HepG2 (cell line): ENCODE results near the gene ZNF132. TPM values are rescaled to one million over a fixed set of nuclear protein-coding genes. Genes with fewer than 3 reads are reported as not detected.

Experiments
- CBFB ChIP-seq: sonication (generic); formaldehyde crosslinking; IDR thresholded peaks from 2 replicates; pipeline ENCODE4 v1.4.0; 2020; ENCODE audit warnings: missing genetic modification reagents
- DMAP1 ChIP-seq: IDR thresholded peaks from 2 replicates; pipeline ENCODE4 v1.6.1; 2016
- HDAC2 ChIP-seq: sonication (generic); formaldehyde crosslinking; IDR thresholded peaks from 2 replicates; pipeline ENCODE4 v1.4.0; 2020; ENCODE audit warnings: missing genetic modification reagents
- HMG20A ChIP-seq: IDR thresholded peaks from 2 replicates; pipeline ENCODE4 v1.6.1; 2016; ENCODE audit warnings: borderline replicate concordance
- IKZF4 ChIP-seq: sonication (generic); formaldehyde crosslinking; IDR thresholded peaks from 2 replicates; pipeline ENCODE4 v1.5.1; 2020; ENCODE audit warnings: borderline replicate concordance, mild to moderate bottlenecking, low read depth, missing genetic modification reagents; ENCODE audit errors: not compliant biosample characterization
- IRX3 ChIP-seq: sonication (generic); formaldehyde crosslinking; IDR thresholded peaks from 2 replicates; pipeline ENCODE4 v1.8.1; 2023; ENCODE audit warnings: mild to moderate bottlenecking, low read depth, missing genetic modification reagents, borderline replicate concordance
- KLF11 ChIP-seq: IDR thresholded peaks from 2 replicates; pipeline ENCODE4 v1.6.1; 2016; ENCODE audit warnings: missing compliant biosample characterization
- KLF16 ChIP-seq, 2 experiments: sonication (generic) in 1 of 2; formaldehyde crosslinking in 1 of 2; IDR thresholded peaks; 2 replicates each; pipeline versions ENCODE4 v1.6.1 to v1.8.0; 2016 to 2023; ENCODE audit warnings: missing genetic modification reagents in 2 of 2, missing compliant biosample characterization in 1 of 2
- NFIC ChIP-seq: IDR thresholded peaks from 2 replicates; pipeline ENCODE4 v1.6.1; 2012; ENCODE audit warnings: mild to moderate bottlenecking, low read length, inconsistent platforms
- PAWR ChIP-seq: sonication (generic); formaldehyde crosslinking; IDR thresholded peaks from 2 replicates; pipeline ENCODE4 v1.4.0; 2020; ENCODE audit warnings: missing genetic modification reagents, mild to moderate bottlenecking, borderline replicate concordance
- PRPF4 ChIP-seq: fragments of 200-400 bp; formaldehyde crosslinking; IDR thresholded peaks from 2 replicates; pipeline ENCODE4 v1.6.1; 2016; ENCODE audit warnings: low read length, low read depth; ENCODE audit not compliant: poor library complexity, severe bottlenecking
- RXRB ChIP-seq: IDR thresholded peaks from 2 replicates; pipeline ENCODE4 v1.6.1; 2016; ENCODE audit warnings: borderline replicate concordance, missing genetic modification reagents, missing compliant biosample characterization
- SATB2 ChIP-seq: sonication (generic); formaldehyde crosslinking; IDR thresholded peaks from 2 replicates; pipeline ENCODE4 v1.5.0; 2020; ENCODE audit warnings: missing genetic modification reagents
- YEATS4 ChIP-seq: sonication (generic); formaldehyde crosslinking; IDR thresholded peaks from 2 replicates; pipeline ENCODE4 v1.4.0; 2020; ENCODE audit warnings: missing genetic modification reagents, borderline replicate concordance
- ZBTB8A ChIP-seq: sonication (generic); formaldehyde crosslinking; IDR thresholded peaks from 2 replicates; pipeline ENCODE4 v1.4.0; 2020; ENCODE audit warnings: mild to moderate bottlenecking, low read depth, missing genetic modification reagents, borderline replicate concordance
- ZFX ChIP-seq: sonication (generic); formaldehyde crosslinking; IDR thresholded peaks from 2 replicates; pipeline ENCODE4 v1.4.0; 2020; ENCODE audit warnings: mild to moderate bottlenecking, low read depth, missing genetic modification reagents, moderate library complexity
- ZNF121 ChIP-seq: sonication (generic); formaldehyde crosslinking; IDR thresholded peaks from 2 replicates; pipeline ENCODE4 v1.5.0; 2020; ENCODE audit warnings: mild to moderate bottlenecking, missing genetic modification reagents
- ZNF331 ChIP-seq: sonication (generic); formaldehyde crosslinking; IDR thresholded peaks from 2 replicates; pipeline ENCODE4 v1.4.0; 2020; ENCODE audit warnings: missing genetic modification reagents
- ZNF34 ChIP-seq: sonication (generic); formaldehyde crosslinking; IDR thresholded peaks from 2 replicates; pipeline ENCODE4 v1.4.0; 2020; ENCODE audit warnings: mild to moderate bottlenecking, missing genetic modification reagents, borderline replicate concordance
- ZNF772 ChIP-seq: sonication (generic); formaldehyde crosslinking; IDR thresholded peaks from 2 replicates; pipeline ENCODE4 v1.5.0; 2020; ENCODE audit warnings: mild to moderate bottlenecking, missing genetic modification reagents
- ZNF878 ChIP-seq: sonication (generic); formaldehyde crosslinking; IDR thresholded peaks from 2 replicates; pipeline ENCODE4 v1.8.1; 2023; ENCODE audit warnings: mild to moderate bottlenecking, missing genetic modification reagents, moderate library complexity
- ZSCAN31 ChIP-seq: sonication (generic); formaldehyde crosslinking; IDR thresholded peaks from 2 replicates; pipeline ENCODE4 v1.5.0; 2020; ENCODE audit warnings: low read depth, mild to moderate bottlenecking, missing genetic modification reagents
- polyA plus RNA-seq, 8 experiments: library from polyadenylated mRNA; depleted of rRNA in 3 of 8; stranded (reverse) in 7 of 8; unstranded in 1 of 8; fragments of >200 nt; fragmentation: Illumina TruSeq in 4 of 8; extraction: Trizol in 4 of 8; gene quantifications; 2 replicates each; pipeline versions ENCODE4 v1.2.1 to v1.2.3, GENCODE V29; 2011 to 2016; ENCODE audit warnings: low read depth in 4 of 8, missing spikeins in 1 of 8, mixed read lengths in 1 of 8; ENCODE audit not compliant: insufficient read depth in 1 of 8
- total RNA-seq, 5 experiments: library from RNA; depleted of rRNA; stranded (reverse); fragments of >200 nt; fragmentation: Illumina TruSeq; extraction: Trizol; gene quantifications; 2 replicates each; pipeline ENCODE4 v1.2.3, GENCODE V29; 2016; ENCODE audit warnings: low read depth in 1 of 5
- TF ChIP-seq, protein P1 (sequence below): fragments of 450-650 bp; IDR thresholded peaks from 2 replicates; pipeline ENCODE4 v1.6.1; 2017; ENCODE audit warnings: mild to moderate bottlenecking
- TF ChIP-seq, protein P2 (sequence below): sonication (generic); formaldehyde crosslinking; IDR thresholded peaks from 2 replicates; pipeline ENCODE4 v1.8.0; 2022; ENCODE audit warnings: missing genetic modification reagents, mild to moderate bottlenecking, borderline replicate concordance
- TF ChIP-seq, protein P3 (sequence below): sonication (generic); formaldehyde crosslinking; IDR thresholded peaks from 2 replicates; pipeline ENCODE4 v1.8.1; 2023; ENCODE audit warnings: mild to moderate bottlenecking, moderate library complexity, missing genetic modification reagents

Gene ZNF132
- total and polyA plus RNA-seq, 2 of the 13 experiments (the other 11 are each of a cell fraction or from before 2014, with no cell fraction given): not detected

DNA sequence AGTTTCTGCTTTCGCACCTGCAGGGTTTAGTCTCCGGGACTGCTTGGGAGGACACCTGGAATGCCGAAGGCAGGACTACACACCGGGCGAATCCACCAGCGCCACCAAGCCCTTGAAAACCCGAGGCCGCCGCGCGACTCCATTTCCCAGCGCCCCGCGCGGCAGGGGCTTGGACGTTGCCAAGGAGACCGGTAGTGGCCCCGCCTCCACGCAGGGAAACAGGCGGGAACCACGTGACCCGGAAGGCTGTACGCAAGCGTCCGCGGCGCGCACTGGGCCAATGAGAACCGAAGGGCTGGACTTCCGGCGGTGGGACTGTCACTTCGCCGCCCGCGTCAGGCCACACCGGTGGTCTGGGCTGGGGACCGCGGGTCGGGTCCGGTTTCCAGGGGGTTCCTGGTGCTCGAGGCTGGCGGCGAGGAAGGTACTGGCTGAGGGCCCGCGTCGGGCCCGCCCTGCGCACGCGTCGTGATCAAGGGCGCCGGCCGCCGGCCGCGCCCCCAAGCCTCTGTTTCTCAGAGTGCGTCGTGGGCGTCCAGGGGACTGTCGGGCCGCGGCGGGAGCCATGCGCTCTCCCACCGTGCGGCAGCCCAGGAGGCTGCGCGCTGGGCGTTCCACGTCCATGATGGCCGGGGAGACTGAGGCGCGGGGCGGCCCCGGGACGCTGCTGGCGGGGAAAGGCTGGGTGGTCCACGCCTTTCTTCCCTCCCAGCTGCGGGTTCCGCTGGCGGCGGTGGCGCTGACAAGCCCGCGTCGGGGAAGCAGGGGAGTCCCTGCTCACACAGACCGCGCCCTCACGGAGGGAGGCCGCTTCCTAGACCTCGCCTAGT, 27.0 kb upstream of the ZNF132 start, which contains the start of gene ZNF324 (continued):
- TF ChIP-seq NFIC (no peak), KLF11 (no peak), RXRB (CRISPR knock-in tag) (no peak), ZNF34 (CRISPR knock-in tag) (no peak), ZBTB8A (CRISPR knock-in tag) (no peak), DMAP1 (CRISPR knock-in tag) (no peak), KLF16 (CRISPR knock-in tag; IDR thresholded peaks at IDR 0.05) (no peak; a peak in 1 of 4 replicates), ZNF772 (CRISPR knock-in tag) (peak; percentile 82; the same call in 1 of the 2 replicates), SATB2 (CRISPR knock-in tag) (no peak), HMG20A (CRISPR knock-in tag) (no peak), PAWR (CRISPR knock-in tag) (no peak), ZFX (CRISPR knock-in tag) (peak; percentile 77), YEATS4 (CRISPR knock-in tag) (peak; percentile 71), PRPF4 (no peak), ZNF331 (CRISPR knock-in tag) (no peak), CBFB (CRISPR knock-in tag) (no peak), HDAC2 (CRISPR knock-in tag) (no peak), ZSCAN31 (CRISPR knock-in tag) (no peak), IRX3 (no peak), ZNF878 (CRISPR knock-in tag) (no peak), IKZF4 (CRISPR knock-in tag) (no peak), ZNF121 (no peak)
- TF ChIP-seq, protein P1, sequence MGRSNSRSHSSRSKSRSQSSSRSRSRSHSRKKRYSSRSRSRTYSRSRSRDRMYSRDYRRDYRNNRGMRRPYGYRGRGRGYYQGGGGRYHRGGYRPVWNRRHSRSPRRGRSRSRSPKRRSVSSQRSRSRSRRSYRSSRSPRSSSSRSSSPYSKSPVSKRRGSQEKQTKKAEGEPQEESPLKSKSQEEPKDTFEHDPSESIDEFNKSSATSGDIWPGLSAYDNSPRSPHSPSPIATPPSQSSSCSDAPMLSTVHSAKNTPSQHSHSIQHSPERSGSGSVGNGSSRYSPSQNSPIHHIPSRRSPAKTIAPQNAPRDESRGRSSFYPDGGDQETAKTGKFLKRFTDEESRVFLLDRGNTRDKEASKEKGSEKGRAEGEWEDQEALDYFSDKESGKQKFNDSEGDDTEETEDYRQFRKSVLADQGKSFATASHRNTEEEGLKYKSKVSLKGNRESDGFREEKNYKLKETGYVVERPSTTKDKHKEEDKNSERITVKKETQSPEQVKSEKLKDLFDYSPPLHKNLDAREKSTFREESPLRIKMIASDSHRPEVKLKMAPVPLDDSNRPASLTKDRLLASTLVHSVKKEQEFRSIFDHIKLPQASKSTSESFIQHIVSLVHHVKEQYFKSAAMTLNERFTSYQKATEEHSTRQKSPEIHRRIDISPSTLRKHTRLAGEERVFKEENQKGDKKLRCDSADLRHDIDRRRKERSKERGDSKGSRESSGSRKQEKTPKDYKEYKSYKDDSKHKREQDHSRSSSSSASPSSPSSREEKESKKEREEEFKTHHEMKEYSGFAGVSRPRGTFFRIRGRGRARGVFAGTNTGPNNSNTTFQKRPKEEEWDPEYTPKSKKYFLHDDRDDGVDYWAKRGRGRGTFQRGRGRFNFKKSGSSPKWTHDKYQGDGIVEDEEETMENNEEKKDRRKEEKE: no peak
- TF ChIP-seq, protein P2, sequence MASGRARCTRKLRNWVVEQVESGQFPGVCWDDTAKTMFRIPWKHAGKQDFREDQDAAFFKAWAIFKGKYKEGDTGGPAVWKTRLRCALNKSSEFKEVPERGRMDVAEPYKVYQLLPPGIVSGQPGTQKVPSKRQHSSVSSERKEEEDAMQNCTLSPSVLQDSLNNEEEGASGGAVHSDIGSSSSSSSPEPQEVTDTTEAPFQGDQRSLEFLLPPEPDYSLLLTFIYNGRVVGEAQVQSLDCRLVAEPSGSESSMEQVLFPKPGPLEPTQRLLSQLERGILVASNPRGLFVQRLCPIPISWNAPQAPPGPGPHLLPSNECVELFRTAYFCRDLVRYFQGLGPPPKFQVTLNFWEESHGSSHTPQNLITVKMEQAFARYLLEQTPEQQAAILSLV (CRISPR knock-in tag): no peak; the same call in 1 of the 2 replicates
- TF ChIP-seq, protein P3, sequence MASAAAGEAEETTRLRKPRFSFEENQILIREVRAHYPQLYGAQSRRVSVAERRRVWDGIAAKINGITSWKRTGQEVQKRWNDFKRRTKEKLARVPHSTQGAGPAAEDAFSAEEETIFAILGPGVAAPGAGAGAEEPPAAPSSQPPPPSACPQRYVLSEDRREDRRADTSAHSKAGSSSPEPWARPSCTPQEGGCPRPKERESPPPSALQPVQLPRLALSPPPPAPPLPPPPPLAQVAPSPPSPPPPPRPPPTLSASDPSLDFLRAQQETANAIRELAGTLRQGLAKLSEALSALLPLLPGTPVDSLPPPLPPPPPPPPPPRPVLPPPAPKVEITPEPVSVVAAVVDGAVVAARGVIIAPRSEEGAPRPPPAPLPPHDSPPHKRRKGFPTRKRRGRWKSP (CRISPR knock-in tag): 0 out of 2 replicates have a peak, but pooled peaks have one; percentile 33
